HG03060 (cell line): ENCODE measurements around the gene DOHH.

Experiments
- ATAC-seq: cut with Tn5 transposase; IDR thresholded peaks from one replicate; pipeline ENCODE4 v1.9.1; 2021; ENCODE audit warnings: low read depth, moderate number of reproducible peaks; ENCODE audit not compliant: unreplicated experiment

The DOHH gene

DNA sequence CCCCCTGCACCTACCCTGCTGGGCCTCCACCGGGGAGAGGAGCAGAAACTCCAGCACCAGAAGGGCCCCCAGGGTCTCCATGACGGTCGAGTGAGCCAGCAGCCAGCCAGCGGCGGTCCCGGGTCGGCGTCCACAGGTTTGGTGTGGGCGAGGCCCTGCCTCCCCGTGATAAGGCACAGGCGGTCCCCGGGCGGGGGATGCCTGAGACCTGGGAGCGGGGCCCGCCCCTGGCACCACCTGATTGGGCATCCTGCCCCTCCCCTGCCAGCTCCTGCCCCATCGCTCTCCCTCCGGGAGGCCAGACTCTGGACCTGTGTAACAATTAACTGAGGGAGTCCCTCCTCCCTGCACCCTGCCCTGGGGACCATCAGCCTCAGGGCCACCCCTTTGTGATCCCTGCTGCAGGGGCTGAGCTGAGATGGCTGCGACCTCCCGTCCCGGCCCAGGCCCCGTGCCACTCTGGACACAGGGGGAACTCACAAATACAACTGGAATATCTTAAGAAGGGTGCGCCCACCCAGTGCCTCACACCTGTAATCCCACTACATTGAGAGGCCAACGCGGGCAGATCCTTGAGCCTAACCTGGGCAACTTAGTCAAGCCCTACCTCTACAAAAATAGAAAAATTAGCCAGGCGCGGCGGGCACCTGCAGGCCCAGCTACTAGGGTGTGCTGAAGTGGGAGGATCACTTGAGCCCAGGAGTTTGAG is 19.9 kb downstream of the DOHH start, which contains the start of gene SMIM24:
Gene SMIM24, minus strand, starts transcription at position 143 of the 709 bp plus-strand sequence. Its CDS starts 62 bp downstream, at position 81.
- no peak for ATAC-seq

DNA sequence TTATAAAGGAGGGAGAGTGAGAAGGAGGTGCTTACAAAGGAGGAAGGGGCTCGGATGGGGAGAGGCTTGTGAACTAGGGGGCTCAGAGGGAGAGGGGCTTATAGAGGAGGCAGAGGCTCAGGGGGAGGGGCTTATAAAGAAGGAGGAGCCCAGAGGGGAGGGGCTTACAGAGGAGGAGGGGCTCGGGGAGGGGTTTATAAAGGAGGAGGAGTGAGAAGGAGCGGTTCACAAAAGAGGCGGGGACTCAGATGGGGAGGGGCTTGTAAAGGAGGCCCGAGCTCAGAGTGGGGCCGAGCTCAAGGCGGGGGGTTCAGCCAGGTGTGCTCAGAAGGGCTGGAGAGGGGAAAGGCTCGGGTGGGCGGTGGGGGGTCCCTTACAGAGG is 20.6 kb downstream of the DOHH start:
- no peak for ATAC-seq

DNA sequence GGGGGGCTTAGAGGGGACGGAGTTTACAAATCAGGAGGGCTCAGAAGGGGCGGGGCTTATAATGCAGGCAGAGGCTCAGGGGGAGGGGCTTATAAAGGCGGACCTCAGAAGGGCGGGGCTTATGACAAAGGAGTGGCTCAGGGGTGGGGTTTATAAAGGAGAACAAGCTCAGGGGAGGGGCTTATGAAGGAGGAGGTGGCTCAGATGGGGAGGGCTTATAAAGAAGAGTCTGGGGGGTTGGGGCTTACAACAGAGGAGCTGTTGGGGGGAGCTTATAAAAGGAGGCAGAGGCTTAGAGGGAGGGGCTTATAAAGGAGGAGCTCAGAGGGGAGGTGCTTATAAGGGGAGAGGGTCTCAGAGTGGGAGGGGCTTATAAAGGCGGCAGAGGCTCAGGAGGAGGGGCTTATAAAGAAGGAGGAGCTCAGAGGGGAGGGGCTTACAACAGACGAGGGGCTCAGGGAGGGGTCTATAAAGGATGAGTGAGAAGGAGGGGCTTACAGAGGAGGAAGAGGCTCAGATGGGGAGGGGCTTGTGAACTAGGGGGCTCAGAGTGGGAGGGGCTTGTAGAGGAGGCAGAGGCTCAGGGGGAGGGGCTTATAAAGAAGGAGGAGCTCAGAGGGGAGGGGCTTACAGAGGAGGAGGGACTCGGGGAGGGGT is 21.2 kb downstream of the DOHH start:
- no peak for ATAC-seq

DNA sequence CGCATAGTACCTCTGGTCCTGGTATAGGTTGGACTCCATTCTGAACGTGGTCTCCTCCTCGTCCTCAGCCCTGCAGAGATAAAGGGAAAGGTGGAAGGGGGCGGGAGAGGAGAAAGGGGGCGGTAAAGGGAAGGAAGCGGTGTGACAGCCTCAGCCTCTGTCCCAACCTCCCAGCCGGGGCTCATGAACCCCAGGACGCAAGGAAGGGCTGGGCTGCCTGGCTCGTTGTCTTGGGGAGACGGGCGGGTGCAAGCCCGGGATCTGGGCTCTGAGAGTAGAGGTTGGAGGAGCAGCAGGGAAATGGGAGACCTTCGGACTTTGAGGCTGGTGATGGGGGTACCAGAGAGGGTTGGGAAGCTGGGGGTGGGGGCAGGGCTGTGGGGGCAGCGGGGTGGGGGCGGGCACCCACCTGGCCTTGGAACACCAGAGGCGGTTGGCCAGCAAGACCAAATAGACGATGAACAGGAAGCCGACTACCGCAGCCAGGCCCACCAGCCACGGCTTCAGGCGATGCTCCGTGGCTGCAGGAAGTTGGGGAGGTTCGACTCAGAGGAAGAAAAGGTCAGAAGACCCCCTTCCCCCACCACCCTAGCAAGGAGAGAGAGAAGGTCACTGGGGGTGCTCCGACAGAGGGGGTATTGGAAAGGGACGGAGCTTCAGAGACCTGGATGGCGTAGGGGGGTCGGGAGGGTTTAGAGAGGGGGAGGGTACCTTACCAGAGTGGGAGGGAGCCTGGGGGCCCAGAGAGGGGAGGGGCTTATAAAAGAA is 21.9 kb downstream of the DOHH start:
- ATAC-seq, result no peak

DNA sequence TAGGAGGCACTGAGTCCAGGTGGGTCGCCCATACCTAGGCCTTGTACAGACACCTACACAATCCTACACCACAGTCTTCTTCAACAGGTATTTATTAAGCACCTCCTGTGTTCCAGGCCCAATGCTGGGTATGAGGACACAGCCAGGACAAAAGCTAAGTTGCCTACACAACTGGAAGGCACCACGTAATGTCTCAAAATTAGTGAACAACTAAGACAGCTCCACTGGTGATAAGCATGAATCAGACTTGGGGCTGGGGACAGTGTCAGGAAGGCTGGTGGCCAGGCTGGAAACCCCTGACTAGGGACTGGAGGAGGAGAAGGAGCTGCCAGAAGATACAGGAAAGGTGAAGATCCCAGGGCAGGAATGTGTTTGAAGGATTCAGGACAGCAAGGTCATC is 22.5 kb downstream of the DOHH start:
- ATAC-seq, result no peak

DNA sequence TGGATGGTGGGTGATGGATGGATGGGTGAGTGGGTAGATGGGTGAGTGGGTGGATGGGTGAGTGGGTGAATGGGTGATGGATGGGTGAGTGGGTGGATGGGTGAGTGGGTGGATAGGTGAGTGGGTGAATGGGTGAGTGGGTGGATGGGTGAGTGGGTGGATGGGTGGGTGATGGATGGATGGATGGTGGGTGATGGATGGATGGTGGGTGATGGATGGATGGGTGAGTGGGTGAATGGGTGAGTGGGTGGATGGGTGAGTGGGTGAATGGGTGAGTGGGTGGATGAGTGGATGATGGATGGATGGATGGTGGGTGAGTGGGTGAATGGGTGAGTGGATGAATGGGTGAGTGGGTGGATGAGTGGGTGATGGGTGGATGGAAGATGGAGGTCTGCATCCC is 23.0 kb downstream of the DOHH start:
- ATAC-seq, result no peak

DNA sequence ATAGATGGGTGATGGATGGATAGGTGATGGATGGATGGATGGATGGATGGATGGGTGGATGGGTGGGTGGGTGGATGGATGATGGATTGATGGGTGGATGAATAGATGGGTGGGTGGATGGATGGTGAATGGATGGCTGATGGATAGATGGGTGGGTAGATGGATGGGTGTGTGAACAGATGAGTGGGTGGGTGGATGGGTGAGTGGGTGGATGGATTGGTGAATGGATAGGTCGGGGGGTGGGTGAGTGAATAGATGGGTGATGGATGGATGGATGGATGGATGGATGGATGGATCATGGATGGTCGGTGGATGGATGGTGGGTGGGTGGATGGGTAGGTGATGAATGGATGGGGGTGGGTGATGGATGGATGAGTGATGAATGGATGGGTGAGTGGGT is 23.6 kb downstream of the DOHH start:
- no peak for ATAC-seq

DNA sequence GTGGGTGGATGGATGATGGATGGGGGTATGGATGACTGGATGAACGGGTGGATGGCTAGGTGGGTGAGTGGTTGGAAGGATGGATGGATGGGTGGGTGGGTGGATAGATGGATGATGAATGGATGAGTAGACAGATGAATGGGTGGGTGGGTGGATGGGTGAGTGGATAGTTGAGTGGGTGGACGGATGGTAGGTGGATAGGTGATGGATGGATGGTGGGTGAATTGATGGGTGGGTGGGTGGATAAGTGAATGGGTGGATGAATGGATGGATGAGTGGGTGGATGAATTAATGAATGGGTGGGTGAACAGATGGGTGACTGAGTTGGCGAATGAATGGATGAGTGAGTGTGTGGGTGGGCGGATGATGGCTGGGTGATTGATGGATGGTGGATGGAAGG is 25.0 kb downstream of the DOHH start:
- ATAC-seq, result no peak

DNA sequence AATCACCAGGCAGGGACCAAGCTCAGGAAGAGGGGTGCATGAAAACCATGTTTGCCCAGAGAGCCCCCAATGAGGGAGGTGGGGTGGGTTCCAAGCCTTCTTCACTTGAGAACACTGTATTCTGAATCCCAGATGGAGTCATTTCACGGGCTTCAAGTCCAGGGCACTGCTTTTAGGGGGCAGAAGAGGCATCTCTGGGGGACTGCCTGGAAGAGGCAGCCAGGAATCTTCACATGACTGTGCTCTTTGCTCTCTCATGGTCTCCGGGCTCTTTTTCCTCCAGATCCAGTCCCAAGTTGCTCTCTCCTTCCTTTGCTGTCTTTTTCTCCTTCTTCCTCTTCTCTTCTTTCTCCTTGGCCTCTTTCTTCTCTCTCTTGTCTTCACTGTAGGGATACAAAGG is 25.9 kb downstream of the DOHH start:
- no peak for ATAC-seq

DNA sequence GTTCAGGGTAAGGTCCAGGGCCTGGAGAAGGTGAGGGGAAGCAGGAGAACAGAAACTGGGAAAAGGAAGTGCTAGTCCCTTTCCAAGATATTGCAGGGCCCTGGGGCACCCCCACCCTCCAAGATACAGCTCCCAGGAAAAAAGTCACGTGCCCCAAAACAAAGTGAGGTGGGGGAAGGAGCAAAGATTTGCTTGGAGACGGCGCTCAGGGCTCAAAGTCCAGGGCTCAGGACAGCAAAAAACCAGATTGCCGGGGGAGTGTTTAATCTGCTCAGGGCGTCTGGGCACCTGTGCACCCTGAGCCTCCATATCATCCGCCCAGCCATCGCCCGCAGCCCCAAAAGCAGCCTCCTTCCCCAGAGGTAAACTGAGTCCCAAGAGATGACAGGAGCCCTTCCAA is 26.5 kb downstream of the DOHH start:
- no peak for ATAC-seq

DNA sequence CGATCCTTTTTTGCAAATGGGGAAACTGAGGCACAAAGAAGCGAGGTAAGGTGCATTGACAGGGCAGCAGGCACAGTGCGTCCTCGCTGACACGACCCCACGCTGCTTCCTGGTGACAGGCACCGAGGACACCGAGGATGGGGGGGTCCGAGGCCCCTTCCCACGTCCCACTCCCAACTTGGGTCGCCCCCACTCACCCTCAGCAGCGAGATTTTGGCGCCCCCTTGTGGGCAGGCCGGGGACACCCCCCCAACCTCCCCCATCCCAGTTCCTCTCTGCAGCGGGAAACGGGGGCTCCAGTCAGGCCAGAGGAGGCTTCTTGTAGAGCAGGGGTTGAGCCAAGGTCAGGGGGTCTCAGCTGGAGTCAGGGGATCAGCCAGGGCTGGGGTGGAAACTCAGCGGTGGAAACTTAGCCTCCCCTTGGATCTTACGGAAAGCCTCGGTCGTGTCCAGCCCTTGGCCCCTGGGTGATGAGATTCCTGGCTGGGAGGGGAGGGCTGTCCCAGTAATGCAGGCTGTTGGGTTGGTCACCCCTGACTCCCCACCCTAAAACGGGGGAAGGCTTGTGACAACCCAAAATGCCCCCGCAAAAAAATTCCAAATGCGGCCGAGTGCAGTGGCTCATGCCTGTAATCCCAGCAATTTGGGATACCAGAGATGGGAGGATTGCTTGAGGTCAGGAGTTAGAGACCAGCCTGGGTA is 28.4 kb downstream of the DOHH start:
- ATAC-seq, result no peak

DNA sequence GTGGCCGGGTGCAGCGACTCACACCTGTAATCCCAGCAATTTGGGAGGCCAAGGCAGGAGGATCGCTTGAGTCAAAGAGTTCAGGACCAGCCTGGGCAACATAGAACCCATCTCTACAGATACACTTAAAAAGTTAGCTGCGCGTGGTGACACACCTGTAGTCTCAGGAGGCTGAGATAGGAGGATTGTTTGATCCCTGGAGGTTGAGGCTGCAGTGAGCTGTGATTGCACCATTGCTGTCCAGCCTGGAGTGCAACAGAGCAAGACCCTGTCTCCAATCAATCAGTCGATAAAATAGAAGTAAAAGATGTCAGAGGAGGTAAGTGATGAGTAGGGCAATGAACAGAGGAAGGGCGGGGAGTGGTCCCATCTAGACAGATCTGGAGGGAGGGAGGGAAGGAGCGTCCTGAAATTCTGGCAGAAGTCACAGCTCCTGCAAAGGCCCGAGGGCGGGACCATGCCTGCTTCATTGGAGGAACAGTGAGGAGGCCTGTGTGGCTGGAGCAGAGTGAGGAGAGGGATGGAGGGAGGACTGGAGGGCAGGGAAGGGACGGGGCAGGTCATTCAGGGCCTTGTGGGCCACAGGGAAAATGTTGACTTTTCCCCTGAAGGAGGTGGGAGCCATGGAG is 29.9 kb downstream of the DOHH start:
- ATAC-seq, result no peak

DNA sequence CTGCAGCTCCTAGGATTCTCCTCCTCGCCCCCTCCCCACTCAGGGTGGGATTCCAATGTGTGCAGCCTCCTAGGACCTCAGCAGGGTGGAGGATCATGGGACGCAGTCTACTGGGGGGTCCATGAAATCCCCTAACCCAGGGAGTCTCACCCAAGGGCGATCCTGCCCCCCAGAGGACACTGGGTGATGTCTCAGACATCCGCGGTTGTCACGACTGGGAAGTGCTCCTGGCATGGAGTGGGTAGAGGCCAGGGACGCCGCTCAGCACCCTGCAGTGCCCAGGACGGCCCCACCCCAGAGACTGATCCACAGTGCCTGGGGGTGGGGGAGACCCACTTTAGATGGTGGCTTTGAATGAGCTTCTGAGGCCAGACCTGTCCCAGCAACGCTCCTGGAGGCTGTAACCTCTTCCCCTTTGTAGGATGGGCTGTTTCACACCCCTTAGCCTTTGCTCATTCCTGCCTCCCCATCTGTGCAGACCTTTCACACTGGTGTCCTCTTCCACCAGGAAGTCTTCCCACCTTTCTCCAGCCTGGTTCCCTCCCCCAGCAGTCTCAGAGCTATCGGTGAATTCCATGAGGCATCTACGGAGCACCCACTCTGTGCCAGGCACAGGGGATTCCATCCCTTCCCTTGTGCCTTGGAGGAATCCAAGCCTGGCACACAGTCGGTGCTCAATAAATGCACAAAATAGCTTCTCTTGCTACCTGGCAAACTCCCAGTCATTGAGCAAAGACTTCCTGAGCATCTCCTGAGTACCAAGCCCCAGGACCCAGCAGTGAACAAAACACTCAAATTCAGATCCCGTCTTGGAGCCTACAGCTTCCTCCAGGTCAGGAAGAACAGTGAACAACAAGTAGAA is 30.6 kb downstream of the DOHH start:
- ATAC-seq, result no peak

DNA sequence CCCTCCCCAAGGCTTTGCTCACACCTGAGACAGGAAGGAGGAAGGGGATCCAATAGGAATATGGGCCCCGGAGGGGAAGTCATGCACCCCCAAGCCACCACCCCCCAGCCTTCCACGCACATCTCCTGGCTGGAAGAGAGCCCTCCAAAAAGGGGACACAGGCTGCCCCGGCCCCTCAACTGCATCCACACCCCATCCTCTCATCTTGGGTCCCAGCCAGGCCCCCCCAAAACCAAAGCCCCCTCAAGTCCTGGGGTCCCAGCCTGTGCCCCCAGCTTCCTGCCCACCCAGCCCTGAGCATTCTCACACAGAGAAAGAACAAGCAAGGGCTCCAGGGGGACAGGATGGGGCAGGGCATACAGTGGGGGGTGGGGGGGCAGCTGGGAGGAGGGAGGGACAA is 32.3 kb downstream of the DOHH start:
- ATAC-seq, result no peak

DNA sequence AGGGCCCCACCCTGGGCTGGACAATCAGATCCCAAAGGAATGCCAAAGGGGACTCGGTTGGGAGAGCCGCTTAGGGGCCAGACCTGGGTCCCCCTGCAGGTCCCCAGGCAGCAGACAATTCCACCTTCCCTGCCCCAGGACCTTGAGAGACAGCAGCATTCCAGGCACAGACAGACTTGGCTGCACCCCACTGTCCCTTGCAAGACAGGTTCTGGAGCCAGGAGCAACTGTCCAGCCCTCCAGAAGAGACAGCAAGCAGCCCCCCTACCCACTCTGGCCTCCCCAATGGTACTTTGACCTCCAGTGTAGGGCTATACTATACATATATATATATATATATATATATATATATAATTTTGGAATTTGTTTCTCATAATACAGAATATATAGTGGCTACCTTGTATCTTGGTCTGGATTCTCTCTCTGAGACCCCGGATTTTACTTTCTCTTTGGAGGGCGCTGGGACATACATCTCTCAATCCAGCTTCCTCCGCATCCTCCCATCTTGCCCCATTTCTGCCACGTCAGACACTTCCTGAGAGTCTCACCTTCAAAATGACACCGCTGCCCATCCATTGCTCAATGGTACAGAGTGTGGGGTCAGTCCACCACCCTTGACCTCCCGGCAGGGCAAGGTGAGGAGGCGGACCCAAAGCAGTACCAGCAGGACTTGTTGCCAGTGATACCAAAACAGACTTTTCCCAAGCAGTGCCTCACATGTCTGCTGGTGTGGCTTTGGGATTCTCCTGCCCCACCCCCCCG is 32.9 kb downstream of the DOHH start:
- ATAC-seq, result no peak

DNA sequence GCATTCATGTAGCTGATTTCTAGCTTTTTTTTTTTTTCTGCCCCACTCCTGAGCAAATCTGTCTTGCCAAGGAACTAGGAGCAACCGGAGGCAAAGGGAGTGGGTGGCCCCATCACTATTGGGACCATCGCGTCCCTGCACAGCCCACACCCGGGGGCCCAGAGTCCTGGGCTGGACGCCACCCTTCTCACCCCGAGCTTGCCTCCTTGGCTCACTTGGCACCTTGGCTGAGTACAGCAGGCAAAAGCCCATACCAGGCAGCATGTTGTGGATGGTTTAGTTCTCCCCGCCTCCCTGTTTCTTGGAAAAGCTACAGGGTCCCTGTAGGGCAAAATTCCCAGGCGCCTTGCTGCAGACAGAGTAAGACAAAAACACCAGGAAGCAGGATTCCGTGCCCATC is 33.8 kb downstream of the DOHH start:
- no peak for ATAC-seq

DNA sequence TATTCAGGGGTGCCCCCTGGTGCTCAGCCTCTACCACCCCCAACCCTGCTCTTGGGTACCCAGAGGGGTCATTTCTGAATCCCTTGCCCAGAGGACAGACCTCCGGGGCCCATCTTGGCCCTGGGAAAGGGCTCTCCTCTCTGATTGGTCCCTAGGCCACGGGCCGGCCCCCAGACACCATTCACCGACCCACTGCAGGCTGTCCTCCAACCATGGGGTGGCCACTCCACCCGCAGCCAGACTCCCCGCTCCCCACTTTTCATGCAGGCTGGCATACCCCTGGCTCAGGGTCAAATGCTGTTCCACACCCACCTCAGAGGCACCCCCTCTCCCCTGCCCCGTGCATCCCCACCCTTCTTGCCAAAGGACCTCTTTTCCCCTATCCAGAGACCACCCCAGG is 34.9 kb downstream of the DOHH start:
- ATAC-seq, result no peak

DNA sequence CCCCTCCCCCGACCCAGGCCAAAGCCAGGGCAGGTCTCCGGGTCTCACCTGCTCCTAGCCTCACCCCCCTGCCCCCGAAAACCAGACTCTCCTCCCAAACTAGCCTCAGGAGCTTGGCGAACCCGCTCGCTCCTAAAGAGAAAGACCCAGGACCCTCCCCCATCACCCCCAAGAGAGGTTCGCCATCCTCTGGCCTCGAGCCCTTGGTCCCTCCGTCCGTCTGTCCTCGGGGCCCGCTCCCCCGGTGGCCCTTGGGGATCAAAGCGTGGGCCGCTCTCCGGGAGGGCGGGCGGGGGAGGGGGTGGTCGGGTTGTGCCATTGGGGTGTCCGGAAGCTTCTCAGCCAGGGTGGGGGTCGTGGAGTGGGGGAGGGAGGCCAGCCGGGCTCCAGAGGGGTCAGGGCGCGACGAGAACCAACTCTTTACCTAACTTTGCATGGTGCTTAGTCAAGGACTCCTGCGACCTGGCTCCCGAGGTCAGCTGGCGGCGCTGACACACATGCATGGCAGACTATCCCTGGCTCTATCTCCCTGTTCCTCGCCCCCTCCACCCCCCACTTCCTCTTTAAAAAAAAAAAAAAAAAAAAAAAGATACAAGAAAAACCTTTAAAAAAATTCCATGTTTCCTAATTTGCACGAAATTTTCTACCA is 35.8 kb downstream of the DOHH start:
- ATAC-seq, result no peak
